ENCODE measurements around the gene ZNF519. TPM values are rescaled to one million over a fixed set of nuclear protein-coding genes. Genes with fewer than 3 reads are reported as not detected.
A peak's percentile ranks its signal among the peaks of the same experiment; 100 is the strongest.

Gene ZNF519
- total RNA-seq, 1 donor from 2014 or later, result 5.2 TPM

- no peak for TF ChIP-seq CTCF (IDR thresholded peaks at IDR 0.05)
- no peak for DNase-seq (ENCODE audit: extremely low spot score, unreplicated experiment)
- Mint-ChIP-seq H3K9me3 (ENCODE audit: unreplicated experiment) (no peaks in the 10 kb centered on the region), H3K27me3 (ENCODE audit: unreplicated experiment) (no peaks in the 10 kb centered on the region), H3K4me3 (ENCODE audit: unreplicated experiment) (no peak overlapping the region), H3K36me3 (ENCODE audit: unreplicated experiment) (no peaks in the 10 kb centered on the region), H3K4me1 (ENCODE audit: unreplicated experiment) (peaks cover 1% of the 10 kb centered on the region), H3K27ac (ENCODE audit: unreplicated experiment) (no peak overlapping the region)
These were observed 46.3 kb downstream of the ZNF519 start for GRCh38 chr18:14085770-14086457.

GRCh38 chr18:14075196-14075595, 57.0 kb downstream of the ZNF519 start:
- TF ChIP-seq CTCF (IDR thresholded peaks at IDR 0.05), result no peak
- Mint-ChIP-seq H3K4me1 (ENCODE audit: unreplicated experiment) (no peaks in the 10 kb centered on the region), H3K4me3 (ENCODE audit: unreplicated experiment) (no peak overlapping the region), H3K27ac (ENCODE audit: unreplicated experiment) (no peak overlapping the region), H3K36me3 (ENCODE audit: unreplicated experiment) (no peaks in the 10 kb centered on the region), H3K27me3 (ENCODE audit: unreplicated experiment) (no peaks in the 10 kb centered on the region), H3K9me3 (ENCODE audit: unreplicated experiment) (peaks cover 6% of the 10 kb centered on the region)
- no peak for DNase-seq (ENCODE audit: extremely low spot score, unreplicated experiment)

DNA sequence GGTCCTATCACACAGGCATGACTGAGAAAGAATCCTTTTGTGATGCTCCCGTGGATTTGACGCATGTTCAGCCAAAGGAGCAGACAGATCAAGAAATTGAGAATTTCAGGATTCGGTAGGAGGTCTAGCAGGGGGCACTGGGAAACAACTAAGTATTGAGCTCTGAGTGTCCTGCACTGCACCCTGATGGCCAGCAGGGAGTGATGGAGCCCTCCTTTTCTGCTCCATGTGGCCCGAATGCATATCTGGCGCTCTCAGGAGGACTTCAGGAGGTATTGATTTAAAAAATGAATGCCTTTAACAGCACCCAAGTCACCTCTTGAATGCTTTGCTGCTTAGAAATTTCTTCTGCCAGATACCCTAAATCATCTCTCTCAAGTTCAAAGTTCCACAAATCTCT, 58.0 kb downstream of the ZNF519 start:
- Mint-ChIP-seq H3K27me3 (ENCODE audit: unreplicated experiment) (no peaks in the 10 kb centered on the region), H3K9me3 (ENCODE audit: unreplicated experiment) (peaks cover 6% of the 10 kb centered on the region), H3K4me3 (ENCODE audit: unreplicated experiment) (no peak overlapping the region), H3K27ac (ENCODE audit: unreplicated experiment) (no peak overlapping the region), H3K36me3 (ENCODE audit: unreplicated experiment) (no peaks in the 10 kb centered on the region), H3K4me1 (ENCODE audit: unreplicated experiment) (no peaks in the 10 kb centered on the region)
- no peak for DNase-seq (ENCODE audit: extremely low spot score, unreplicated experiment)
- peak; percentile 12 for TF ChIP-seq CTCF (IDR thresholded peaks at IDR 0.05)

- DNase-seq (ENCODE audit: extremely low spot score, unreplicated experiment), result no peak
- Mint-ChIP-seq H3K27ac (ENCODE audit: unreplicated experiment) (no peak overlapping the region), H3K4me3 (ENCODE audit: unreplicated experiment) (no peak overlapping the region), H3K27me3 (ENCODE audit: unreplicated experiment) (no peaks in the 10 kb centered on the region), H3K4me1 (ENCODE audit: unreplicated experiment) (no peaks in the 10 kb centered on the region), H3K9me3 (ENCODE audit: unreplicated experiment) (peaks cover 52% of the 10 kb centered on the region), H3K36me3 (ENCODE audit: unreplicated experiment) (no peaks in the 10 kb centered on the region)
- no peak for TF ChIP-seq CTCF (IDR thresholded peaks at IDR 0.05)
These were observed 78.6 kb downstream of the ZNF519 start for GRCh38 chr18:14053661-14054060.

Other genes with a start within 250 kb of the ZNF519 start
- not detected in 2 replicates for gene MC2R, start 216.9 kb downstream of the ZNF519 start, total RNA-seq